Heart left ventricle (tissue), 13 donors: Measurements from ENCODE around the gene GZMA.

Experiments used
- CTCF ChIP-seq, 12 donors: fragments of 200-600 bp; sonication (generic) in 4 of 12; IDR thresholded peaks; one replicate each; pipeline versions ENCODE4 v1.5.0 to v1.8.0; 2018 to 2022; ENCODE audit warnings: antibody characterized with exemption in 12 of 12, mild to moderate bottlenecking in 5 of 12
- POLR2A ChIP-seq, 2 donors: fragments of 450-650 bp; IDR thresholded peaks; one replicate each; pipeline ENCODE4 v1.6.1; 2017; ENCODE audit warnings: antibody characterized with exemption in 2 of 2, mild to moderate bottlenecking in 2 of 2, moderate library complexity in 2 of 2
- donor health status: ischemic (EF 13 %, LVEDD 7.1; RV severe dilation, severe dysfunction).
- donor health status: DM: no; HTN: yes; CAD: no.
- donor health status: DM: no; HTN: no; CAD: no.
- donor health status: ischemic (EF 25% LVEDD 6.9; RV normal size, moderate dysfunction).
- donor health status: ischemic (EF 25% LVEDD 5.7; RV mildly dilated, moderate dysfunction).
- donor health status: ischemic (EF 35%, LVEDD 5.7; RV mildly dilated, moderate dysfunction).
- donor health status: nonischemic (EF 11% LVEDD 7.7; RV severe dilation, severe dysfunction).
- donor health status: DM: yes; HTN: yes; CAD: no.
- donor health status: PGD.
- donor health status: ischemic (EF 29% LVEDD 5.4; RV normal size, mild dysfunction).
- donor health status: nonischemic (EF 23%, LVEDD 6.1; RV moderate dilation, normal function).

- TF ChIP-seq CTCF (IDR thresholded peaks at IDR 0.05) (no peak), POLR2A (IDR thresholded peaks at IDR 0.05) (no peak)
Observed at GRCh38 chr5:55101556-55102276, 730 bp upstream of the GZMA start.
